WTC11 (cell line): ENCODE results near the gene NXF1.

Experiments
- CREB1 ChIP-seq: sonication (generic); formaldehyde crosslinking; IDR thresholded peaks from 2 replicates; pipeline ENCODE4 v1.8.0; 2023; ENCODE audit warnings: mild to moderate bottlenecking, missing genetic modification reagents
- ESRRA ChIP-seq: sonication (generic); formaldehyde crosslinking; IDR thresholded peaks from 2 replicates; pipeline ENCODE4 v1.8.1; 2022; ENCODE audit warnings: mild to moderate bottlenecking, missing genetic modification reagents, borderline replicate concordance
- JUN ChIP-seq: sonication (generic); formaldehyde crosslinking; IDR thresholded peaks from 2 replicates; pipeline ENCODE4 v1.8.0; 2023; ENCODE audit warnings: mild to moderate bottlenecking, missing genetic modification reagents
- MXD4 ChIP-seq: fragments of 250-450 bp; sonication (Bioruptor Pico); IDR thresholded peaks from 2 replicates; pipeline ENCODE4 v1.8.0; 2021; ENCODE audit warnings: mild to moderate bottlenecking, moderate library complexity, borderline replicate concordance
- SMAD3 ChIP-seq: sonication (generic); formaldehyde crosslinking; IDR thresholded peaks from 2 replicates; pipeline ENCODE4 v1.8.0; 2022; ENCODE audit warnings: missing genetic modification reagents, mild to moderate bottlenecking, borderline replicate concordance
- SP1 ChIP-seq: sonication (generic); formaldehyde crosslinking; conservative IDR thresholded peaks from 2 replicates; pipeline ENCODE4 v1.8.1; 2022; ENCODE audit warnings: missing genetic modification reagents
- TCF7 ChIP-seq: sonication (generic); formaldehyde crosslinking; IDR thresholded peaks from 2 replicates; pipeline ENCODE4 v1.8.0; 2022; ENCODE audit warnings: mild to moderate bottlenecking, low read depth, missing genetic modification reagents, moderate library complexity
- TF ChIP-seq, protein P1 (sequence below): fragments of 200-600 bp; IDR thresholded peaks from 2 replicates; pipeline ENCODE4 v1.8.0; 2022; ENCODE audit warnings: antibody characterized with exemption
- TF ChIP-seq, protein P2 (sequence below): sonication (generic); formaldehyde crosslinking; IDR thresholded peaks from 2 replicates; pipeline ENCODE4 v1.8.0; 2023; ENCODE audit warnings: missing genetic modification reagents, mild to moderate bottlenecking, borderline replicate concordance
- TF ChIP-seq, protein P3 (sequence below): sonication (generic); formaldehyde crosslinking; IDR thresholded peaks from 2 replicates; pipeline ENCODE4 v1.8.1; 2023; ENCODE audit warnings: mild to moderate bottlenecking, missing genetic modification reagents, moderate library complexity
- TF ChIP-seq, protein P4 (sequence below): sonication (generic); formaldehyde crosslinking; IDR thresholded peaks from 2 replicates; pipeline ENCODE4 v1.8.0; 2022; ENCODE audit warnings: mild to moderate bottlenecking, missing genetic modification reagents
- TF ChIP-seq, protein P5 (sequence below): sonication (generic); formaldehyde crosslinking; IDR thresholded peaks from 2 replicates; pipeline ENCODE4 v1.8.1; 2023; ENCODE audit warnings: mild to moderate bottlenecking, missing genetic modification reagents

DNA sequence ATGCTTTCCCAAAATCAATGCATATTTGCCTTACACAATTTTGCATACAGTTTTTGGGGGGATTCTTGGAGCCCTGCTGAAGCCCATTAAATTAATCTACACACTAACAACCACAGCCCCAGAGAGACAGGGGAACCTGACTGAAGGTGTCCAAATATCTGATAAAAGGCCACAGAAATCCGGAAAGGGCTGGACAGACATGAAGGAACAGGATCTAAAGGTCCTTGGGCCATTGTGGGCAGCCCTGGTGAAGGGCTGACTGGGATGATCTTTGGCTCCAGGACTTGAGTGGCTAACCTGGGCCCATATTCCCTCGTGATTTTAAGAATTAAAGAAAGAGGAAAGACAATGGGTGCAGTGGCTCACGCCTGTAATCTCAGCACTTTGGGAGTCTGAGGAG lies 40.9 kb upstream of the NXF1 start:
- TF ChIP-seq TCF7 (CRISPR knock-in tag), result no peak
- TF ChIP-seq, protein P1, sequence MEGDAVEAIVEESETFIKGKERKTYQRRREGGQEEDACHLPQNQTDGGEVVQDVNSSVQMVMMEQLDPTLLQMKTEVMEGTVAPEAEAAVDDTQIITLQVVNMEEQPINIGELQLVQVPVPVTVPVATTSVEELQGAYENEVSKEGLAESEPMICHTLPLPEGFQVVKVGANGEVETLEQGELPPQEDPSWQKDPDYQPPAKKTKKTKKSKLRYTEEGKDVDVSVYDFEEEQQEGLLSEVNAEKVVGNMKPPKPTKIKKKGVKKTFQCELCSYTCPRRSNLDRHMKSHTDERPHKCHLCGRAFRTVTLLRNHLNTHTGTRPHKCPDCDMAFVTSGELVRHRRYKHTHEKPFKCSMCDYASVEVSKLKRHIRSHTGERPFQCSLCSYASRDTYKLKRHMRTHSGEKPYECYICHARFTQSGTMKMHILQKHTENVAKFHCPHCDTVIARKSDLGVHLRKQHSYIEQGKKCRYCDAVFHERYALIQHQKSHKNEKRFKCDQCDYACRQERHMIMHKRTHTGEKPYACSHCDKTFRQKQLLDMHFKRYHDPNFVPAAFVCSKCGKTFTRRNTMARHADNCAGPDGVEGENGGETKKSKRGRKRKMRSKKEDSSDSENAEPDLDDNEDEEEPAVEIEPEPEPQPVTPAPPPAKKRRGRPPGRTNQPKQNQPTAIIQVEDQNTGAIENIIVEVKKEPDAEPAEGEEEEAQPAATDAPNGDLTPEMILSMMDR, result no peak
- no peak for TF ChIP-seq ESRRA (CRISPR knock-in tag)
- no peak for TF ChIP-seq MXD4 (CRISPR knock-in tag)
- no peak for TF ChIP-seq SP1
- TF ChIP-seq, protein P2, sequence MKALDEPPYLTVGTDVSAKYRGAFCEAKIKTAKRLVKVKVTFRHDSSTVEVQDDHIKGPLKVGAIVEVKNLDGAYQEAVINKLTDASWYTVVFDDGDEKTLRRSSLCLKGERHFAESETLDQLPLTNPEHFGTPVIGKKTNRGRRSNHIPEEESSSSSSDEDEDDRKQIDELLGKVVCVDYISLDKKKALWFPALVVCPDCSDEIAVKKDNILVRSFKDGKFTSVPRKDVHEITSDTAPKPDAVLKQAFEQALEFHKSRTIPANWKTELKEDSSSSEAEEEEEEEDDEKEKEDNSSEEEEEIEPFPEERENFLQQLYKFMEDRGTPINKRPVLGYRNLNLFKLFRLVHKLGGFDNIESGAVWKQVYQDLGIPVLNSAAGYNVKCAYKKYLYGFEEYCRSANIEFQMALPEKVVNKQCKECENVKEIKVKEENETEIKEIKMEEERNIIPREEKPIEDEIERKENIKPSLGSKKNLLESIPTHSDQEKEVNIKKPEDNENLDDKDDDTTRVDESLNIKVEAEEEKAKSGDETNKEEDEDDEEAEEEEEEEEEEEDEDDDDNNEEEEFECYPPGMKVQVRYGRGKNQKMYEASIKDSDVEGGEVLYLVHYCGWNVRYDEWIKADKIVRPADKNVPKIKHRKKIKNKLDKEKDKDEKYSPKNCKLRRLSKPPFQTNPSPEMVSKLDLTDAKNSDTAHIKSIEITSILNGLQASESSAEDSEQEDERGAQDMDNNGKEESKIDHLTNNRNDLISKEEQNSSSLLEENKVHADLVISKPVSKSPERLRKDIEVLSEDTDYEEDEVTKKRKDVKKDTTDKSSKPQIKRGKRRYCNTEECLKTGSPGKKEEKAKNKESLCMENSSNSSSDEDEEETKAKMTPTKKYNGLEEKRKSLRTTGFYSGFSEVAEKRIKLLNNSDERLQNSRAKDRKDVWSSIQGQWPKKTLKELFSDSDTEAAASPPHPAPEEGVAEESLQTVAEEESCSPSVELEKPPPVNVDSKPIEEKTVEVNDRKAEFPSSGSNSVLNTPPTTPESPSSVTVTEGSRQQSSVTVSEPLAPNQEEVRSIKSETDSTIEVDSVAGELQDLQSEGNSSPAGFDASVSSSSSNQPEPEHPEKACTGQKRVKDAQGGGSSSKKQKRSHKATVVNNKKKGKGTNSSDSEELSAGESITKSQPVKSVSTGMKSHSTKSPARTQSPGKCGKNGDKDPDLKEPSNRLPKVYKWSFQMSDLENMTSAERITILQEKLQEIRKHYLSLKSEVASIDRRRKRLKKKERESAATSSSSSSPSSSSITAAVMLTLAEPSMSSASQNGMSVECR (CRISPR knock-in tag), result no peak
- TF ChIP-seq, protein P3, sequence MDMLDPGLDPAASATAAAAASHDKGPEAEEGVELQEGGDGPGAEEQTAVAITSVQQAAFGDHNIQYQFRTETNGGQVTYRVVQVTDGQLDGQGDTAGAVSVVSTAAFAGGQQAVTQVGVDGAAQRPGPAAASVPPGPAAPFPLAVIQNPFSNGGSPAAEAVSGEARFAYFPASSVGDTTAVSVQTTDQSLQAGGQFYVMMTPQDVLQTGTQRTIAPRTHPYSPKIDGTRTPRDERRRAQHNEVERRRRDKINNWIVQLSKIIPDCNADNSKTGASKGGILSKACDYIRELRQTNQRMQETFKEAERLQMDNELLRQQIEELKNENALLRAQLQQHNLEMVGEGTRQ, result no peak
- no peak for TF ChIP-seq CREB1 (CRISPR knock-in tag)
- TF ChIP-seq SMAD3 (CRISPR knock-in tag), result no peak
- TF ChIP-seq, protein P4, sequence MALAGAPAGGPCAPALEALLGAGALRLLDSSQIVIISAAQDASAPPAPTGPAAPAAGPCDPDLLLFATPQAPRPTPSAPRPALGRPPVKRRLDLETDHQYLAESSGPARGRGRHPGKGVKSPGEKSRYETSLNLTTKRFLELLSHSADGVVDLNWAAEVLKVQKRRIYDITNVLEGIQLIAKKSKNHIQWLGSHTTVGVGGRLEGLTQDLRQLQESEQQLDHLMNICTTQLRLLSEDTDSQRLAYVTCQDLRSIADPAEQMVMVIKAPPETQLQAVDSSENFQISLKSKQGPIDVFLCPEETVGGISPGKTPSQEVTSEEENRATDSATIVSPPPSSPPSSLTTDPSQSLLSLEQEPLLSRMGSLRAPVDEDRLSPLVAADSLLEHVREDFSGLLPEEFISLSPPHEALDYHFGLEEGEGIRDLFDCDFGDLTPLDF (CRISPR knock-in tag), result no peak
- TF ChIP-seq, protein P5, sequence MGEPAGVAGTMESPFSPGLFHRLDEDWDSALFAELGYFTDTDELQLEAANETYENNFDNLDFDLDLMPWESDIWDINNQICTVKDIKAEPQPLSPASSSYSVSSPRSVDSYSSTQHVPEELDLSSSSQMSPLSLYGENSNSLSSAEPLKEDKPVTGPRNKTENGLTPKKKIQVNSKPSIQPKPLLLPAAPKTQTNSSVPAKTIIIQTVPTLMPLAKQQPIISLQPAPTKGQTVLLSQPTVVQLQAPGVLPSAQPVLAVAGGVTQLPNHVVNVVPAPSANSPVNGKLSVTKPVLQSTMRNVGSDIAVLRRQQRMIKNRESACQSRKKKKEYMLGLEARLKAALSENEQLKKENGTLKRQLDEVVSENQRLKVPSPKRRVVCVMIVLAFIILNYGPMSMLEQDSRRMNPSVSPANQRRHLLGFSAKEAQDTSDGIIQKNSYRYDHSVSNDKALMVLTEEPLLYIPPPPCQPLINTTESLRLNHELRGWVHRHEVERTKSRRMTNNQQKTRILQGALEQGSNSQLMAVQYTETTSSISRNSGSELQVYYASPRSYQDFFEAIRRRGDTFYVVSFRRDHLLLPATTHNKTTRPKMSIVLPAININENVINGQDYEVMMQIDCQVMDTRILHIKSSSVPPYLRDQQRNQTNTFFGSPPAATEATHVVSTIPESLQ (CRISPR knock-in tag), result no peak
- TF ChIP-seq JUN (CRISPR knock-in tag), result no peak
